Lower leg skin (tissue), 3 donors: ENCODE data around the gene KIZ.

Experiments
- CTCF ChIP-seq, 3 donors: fragments of 450-650 bp; IDR thresholded peaks; one replicate each; pipeline ENCODE4 v1.5.1; 2016; ENCODE audit warnings: antibody characterized with exemption in 3 of 3, mild to moderate bottlenecking in 3 of 3, moderate library complexity in 2 of 3
- POLR2A ChIP-seq, 2 donors: fragments of 450-650 bp; IDR thresholded peaks; one replicate each; pipeline ENCODE4 v1.6.1; 2016 to 2017; ENCODE audit warnings: antibody characterized with exemption in 2 of 2, mild to moderate bottlenecking in 1 of 2, moderate library complexity in 1 of 2

DNA sequence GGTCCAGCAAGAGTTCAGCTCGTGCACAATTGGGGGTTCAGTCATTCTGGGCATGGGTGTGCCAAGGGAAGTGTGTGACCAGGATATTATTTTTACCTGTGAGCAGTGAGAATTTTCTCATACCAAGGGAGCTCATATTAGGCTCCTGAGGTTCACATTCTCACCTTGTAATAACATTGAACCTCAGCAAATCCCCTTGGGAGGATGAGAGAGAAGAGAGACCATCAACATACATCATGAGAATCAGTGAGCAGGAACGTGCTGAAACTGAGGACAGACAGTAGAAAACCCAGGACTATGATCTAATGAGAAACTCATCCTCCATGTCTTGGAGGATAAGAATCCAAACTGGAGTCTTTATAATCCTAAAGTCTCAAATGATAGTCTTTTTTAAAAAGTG lies 143.9 kb downstream of the KIZ start:
- TF ChIP-seq CTCF (IDR thresholded peaks at IDR 0.05) (no peak), POLR2A (IDR thresholded peaks at IDR 0.05) (no peak)
